Panc1 (cell line): ENCODE data around the gene SEC24A. TPM values are rescaled to one million over a fixed set of nuclear protein-coding genes. Genes with fewer than 3 reads are reported as not detected.

Experiments used
- ATAC-seq: fragments of 200-7000 bp; cut with Tn5 transposase; 2 replicates; pipeline ENCODE4 v1.9.1; 2020; ENCODE audit warnings: mild to moderate bottlenecking, moderate library complexity
- BruUV-seq: library from RNA; stranded (reverse); fragments of 400-500 nt; replicated peaks from 2 replicates; lab custom pipeline; 2021; lab: Mats Ljungman, UMichigan
- CTCF ChIA-PET: fragments of 300-600 bp; sonication (Branson Sonifier 250); formaldehyde crosslinking; loops from one replicate; lab custom pipeline; 2022; ENCODE audit warnings: antibody characterized with exemption; lab: Charles Lee
- POLR2A ChIA-PET: fragments of 300-600 bp; sonication (Branson Sonifier 250); formaldehyde crosslinking; loops from one replicate; lab custom pipeline; 2022; ENCODE audit warnings: antibody characterized with exemption; lab: Charles Lee
- DNase-seq: peaks from one replicate; pipeline ENCODE4 v3.0.0-alpha.2; 2010; ENCODE audit warnings: low read depth, low spot score
- H3K27ac ChIP-seq: 2 replicates; pipeline ENCODE4 v1.5.1; 2011; ENCODE audit warnings: mild to moderate bottlenecking, low read length, inconsistent platforms
- H3K27me3 ChIP-seq: fragments of 200-500 bp; sonication (Bioruptor generic); 2 replicates; pipeline ENCODE4 v1.6.0; 2014; ENCODE audit warnings: low read length, inconsistent platforms; ENCODE audit not compliant: control insufficient read depth, insufficient read depth
- H3K36me3 ChIP-seq: fragments of 200-500 bp; sonication (Bioruptor generic); 2 replicates; pipeline ENCODE4 v1.5.1; 2014; ENCODE audit warnings: inconsistent platforms, mild to moderate bottlenecking, low read length, moderate library complexity; ENCODE audit not compliant: control insufficient read depth, insufficient read depth
- H3K4me1 ChIP-seq: 2 replicates; pipeline ENCODE4 v1.5.1; 2011; ENCODE audit warnings: inconsistent platforms, mild to moderate bottlenecking, low read length, moderate library complexity; ENCODE audit not compliant: control insufficient read depth, insufficient read depth
- H3K4me3 ChIP-seq, 2 experiments: 2 replicates each; pipeline ENCODE4 v1.5.1; 2011 to 2012; ENCODE audit warnings: low read depth in 2 of 2, low read length in 2 of 2, mild to moderate bottlenecking in 2 of 2, inconsistent platforms in 1 of 2, moderate library complexity in 1 of 2
- H3K9me3 ChIP-seq: fragments of 200-500 bp; sonication (Bioruptor generic); 2 replicates; pipeline ENCODE4 v1.5.1; 2014; ENCODE audit warnings: low read depth, mild to moderate bottlenecking, inconsistent platforms, low read length, moderate library complexity; ENCODE audit not compliant: control insufficient read depth, insufficient read depth
- POLR2AphosphoS5 ChIP-seq: IDR thresholded peaks from 2 replicates; pipeline ENCODE4 v1.6.1; 2012; ENCODE audit warnings: mild to moderate bottlenecking, low read depth, low read length, moderate library complexity
- SIN3A ChIP-seq: IDR thresholded peaks from 2 replicates; pipeline ENCODE4 v1.6.1; 2012; ENCODE audit warnings: low read depth, mild to moderate bottlenecking, low read length, moderate library complexity, borderline replicate concordance; ENCODE audit not compliant: insufficient read depth
- TCF7L2 ChIP-seq: IDR thresholded peaks from 2 replicates; pipeline ENCODE4 v1.6.1; 2011; ENCODE audit warnings: mild to moderate bottlenecking, low read depth, low read length, inconsistent platforms
- in situ Hi-C: cut with HindIII; loops from 2 replicates; pipeline ENCODE4 v1.10.0; 2016; ENCODE audit warnings: low sequenced_read_pairs, low pct_unique_long_range_greater_than_20kb
- intact Hi-C: fragments of 100-400 bp; cut with micrococcal nuclease; formaldehyde crosslinking; loops from one replicate; pipeline ENCODE4 v1.10.0; 2022; ENCODE audit not compliant: unreplicated experiment
- total RNA-seq: library from RNA; stranded (reverse); gene quantifications from one replicate; pipeline ENCODE4 v1.2.1, GENCODE V29; 2021; ENCODE audit not compliant: unreplicated experiment
- TF ChIP-seq, protein P1 (sequence below): fragments of 450-650 bp; IDR thresholded peaks from 2 replicates; pipeline ENCODE4 v1.5.1; 2017; ENCODE audit warnings: mild to moderate bottlenecking
- TF ChIP-seq, protein P2 (sequence below), 2 experiments: IDR thresholded peaks; 2 replicates each; pipeline ENCODE4 v1.6.1; 2011 to 2012; ENCODE audit warnings: low read depth in 2 of 2, control low read depth in 1 of 2, low read length in 1 of 2, mild to moderate bottlenecking in 1 of 2, moderate library complexity in 1 of 2; ENCODE audit not compliant: insufficient read depth in 1 of 2

Gene SEC24A
- total RNA-seq, 1 experiment from 2014 or later = 22.7 TPM

DNA sequence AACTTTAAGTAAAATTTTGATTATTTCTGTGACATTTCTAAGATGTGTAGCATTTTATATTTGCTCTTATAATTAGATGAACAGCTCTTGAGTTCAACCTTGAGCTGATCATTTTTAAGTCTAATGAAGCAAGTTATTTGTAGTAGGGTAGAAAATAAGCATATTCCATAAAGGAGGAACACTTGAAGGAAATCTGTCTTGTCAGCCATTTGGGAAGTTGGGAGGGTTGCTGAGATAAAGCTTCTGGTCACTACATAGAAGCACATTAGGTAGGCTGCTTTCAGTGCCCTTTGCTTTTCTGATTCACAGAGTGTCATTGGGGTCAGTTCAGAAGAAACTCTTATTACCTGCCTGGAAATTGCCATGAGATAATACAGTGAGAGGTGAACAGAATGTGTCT is 44.1 kb downstream of the SEC24A start:
- CTCF ChIA-PET = no interaction called here
- H3K4me1 ChIP-seq = no peaks in the 10 kb centered on the region
- in situ Hi-C loops = no loop called here
- no peak overlapping the region for H3K4me3 ChIP-seq
- H3K27ac ChIP-seq = no peak overlapping the region
- peaks cover 9% of the 10 kb centered on the region for H3K36me3 ChIP-seq
- DNase-seq = no peak
- intact Hi-C loops = no loop called here
- TF ChIP-seq POLR2AphosphoS5 (no peak), TCF7L2 (no peak), SIN3A (no peak)
- TF ChIP-seq, protein P1, sequence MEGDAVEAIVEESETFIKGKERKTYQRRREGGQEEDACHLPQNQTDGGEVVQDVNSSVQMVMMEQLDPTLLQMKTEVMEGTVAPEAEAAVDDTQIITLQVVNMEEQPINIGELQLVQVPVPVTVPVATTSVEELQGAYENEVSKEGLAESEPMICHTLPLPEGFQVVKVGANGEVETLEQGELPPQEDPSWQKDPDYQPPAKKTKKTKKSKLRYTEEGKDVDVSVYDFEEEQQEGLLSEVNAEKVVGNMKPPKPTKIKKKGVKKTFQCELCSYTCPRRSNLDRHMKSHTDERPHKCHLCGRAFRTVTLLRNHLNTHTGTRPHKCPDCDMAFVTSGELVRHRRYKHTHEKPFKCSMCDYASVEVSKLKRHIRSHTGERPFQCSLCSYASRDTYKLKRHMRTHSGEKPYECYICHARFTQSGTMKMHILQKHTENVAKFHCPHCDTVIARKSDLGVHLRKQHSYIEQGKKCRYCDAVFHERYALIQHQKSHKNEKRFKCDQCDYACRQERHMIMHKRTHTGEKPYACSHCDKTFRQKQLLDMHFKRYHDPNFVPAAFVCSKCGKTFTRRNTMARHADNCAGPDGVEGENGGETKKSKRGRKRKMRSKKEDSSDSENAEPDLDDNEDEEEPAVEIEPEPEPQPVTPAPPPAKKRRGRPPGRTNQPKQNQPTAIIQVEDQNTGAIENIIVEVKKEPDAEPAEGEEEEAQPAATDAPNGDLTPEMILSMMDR = no peak
- TF ChIP-seq, protein P2, sequence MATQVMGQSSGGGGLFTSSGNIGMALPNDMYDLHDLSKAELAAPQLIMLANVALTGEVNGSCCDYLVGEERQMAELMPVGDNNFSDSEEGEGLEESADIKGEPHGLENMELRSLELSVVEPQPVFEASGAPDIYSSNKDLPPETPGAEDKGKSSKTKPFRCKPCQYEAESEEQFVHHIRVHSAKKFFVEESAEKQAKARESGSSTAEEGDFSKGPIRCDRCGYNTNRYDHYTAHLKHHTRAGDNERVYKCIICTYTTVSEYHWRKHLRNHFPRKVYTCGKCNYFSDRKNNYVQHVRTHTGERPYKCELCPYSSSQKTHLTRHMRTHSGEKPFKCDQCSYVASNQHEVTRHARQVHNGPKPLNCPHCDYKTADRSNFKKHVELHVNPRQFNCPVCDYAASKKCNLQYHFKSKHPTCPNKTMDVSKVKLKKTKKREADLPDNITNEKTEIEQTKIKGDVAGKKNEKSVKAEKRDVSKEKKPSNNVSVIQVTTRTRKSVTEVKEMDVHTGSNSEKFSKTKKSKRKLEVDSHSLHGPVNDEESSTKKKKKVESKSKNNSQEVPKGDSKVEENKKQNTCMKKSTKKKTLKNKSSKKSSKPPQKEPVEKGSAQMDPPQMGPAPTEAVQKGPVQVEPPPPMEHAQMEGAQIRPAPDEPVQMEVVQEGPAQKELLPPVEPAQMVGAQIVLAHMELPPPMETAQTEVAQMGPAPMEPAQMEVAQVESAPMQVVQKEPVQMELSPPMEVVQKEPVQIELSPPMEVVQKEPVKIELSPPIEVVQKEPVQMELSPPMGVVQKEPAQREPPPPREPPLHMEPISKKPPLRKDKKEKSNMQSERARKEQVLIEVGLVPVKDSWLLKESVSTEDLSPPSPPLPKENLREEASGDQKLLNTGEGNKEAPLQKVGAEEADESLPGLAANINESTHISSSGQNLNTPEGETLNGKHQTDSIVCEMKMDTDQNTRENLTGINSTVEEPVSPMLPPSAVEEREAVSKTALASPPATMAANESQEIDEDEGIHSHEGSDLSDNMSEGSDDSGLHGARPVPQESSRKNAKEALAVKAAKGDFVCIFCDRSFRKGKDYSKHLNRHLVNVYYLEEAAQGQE (IDR thresholded peaks at IDR 0.05; ENCODE audit: insufficient read depth in 1 of 2, low read depth in 2 of 2, low read length in 1 of 2) = no peak
- H3K27me3 ChIP-seq = no peaks in the 10 kb centered on the region
- BruUV-seq = no TSS peak
- no peak for ATAC-seq
- no peaks in the 10 kb centered on the region for H3K9me3 ChIP-seq
- POLR2A ChIA-PET = no interaction called here

DNA sequence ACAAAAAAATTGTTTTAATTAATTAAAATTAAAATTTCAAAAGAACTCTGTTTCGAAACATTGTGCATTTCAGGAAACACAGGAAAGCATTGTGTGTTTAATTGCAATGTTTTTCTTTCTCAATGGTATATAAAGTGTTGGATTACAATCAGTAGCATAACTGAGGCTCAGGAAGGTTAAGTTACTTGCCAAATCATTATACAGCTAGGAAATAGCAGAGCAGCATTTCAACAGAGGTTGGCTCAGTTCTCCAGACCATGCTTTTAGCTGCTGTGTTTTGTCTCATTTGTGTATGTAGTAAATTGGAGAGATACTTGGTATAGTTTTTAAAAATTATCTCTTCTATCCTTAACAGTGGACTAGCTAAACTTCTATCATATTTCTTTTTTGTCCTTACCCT is 59.7 kb downstream of the SEC24A start:
- Histone ChIP-seq H3K9me3 (no peaks in the 10 kb centered on the region), H3K4me1 (no peaks in the 10 kb centered on the region), H3K4me3 (no peak overlapping the region), H3K27me3 (no peaks in the 10 kb centered on the region), H3K27ac (no peak overlapping the region), H3K36me3 (peaks cover 3% of the 10 kb centered on the region; the same call in 1 of the 2 replicates)
- no peak for ATAC-seq
- ChIA-PET POLR2A (interaction anchor here (0.9 kb wide), 1 partner anchor 9 kb away, joined by 3 read pairs; no protein-coding TSS in a partner anchor), CTCF (no interaction called here)
- in situ Hi-C loops (no loop called here), intact Hi-C loops (no loop called here)
- TF ChIP-seq, protein P2 (IDR thresholded peaks at IDR 0.05; ENCODE audit: insufficient read depth in 1 of 2, low read depth in 2 of 2, low read length in 1 of 2) = no peak
- no peak for DNase-seq
- BruUV-seq = no TSS peak
